Measurements from ENCODE around the gene IFI27L2.

- TF ChIP-seq CTCF (IDR thresholded peaks at IDR 0.05; ENCODE audit: low read depth, low read length, missing input control), result no peak
- no peak for TF ChIP-seq RXRA (IDR thresholded peaks at IDR 0.05)
- TF ChIP-seq ZBTB33 (IDR thresholded peaks at IDR 0.05), result no peak
- TF ChIP-seq JUND (IDR thresholded peaks at IDR 0.05), result no peak
- TF ChIP-seq HNF4G (IDR thresholded peaks at IDR 0.05), result no peak
- TF ChIP-seq TAF1 (conservative IDR thresholded peaks at IDR 0.05), result no peak
- TF ChIP-seq EGR1 (IDR thresholded peaks at IDR 0.05; ENCODE audit: low read depth in 2 of 2), result no peak
- no peak for TF ChIP-seq ATF3 (IDR thresholded peaks at IDR 0.05)
Measured at GRCh38 chr14:94088516-94088915, 40.9 kb downstream of the IFI27L2 start.
